HG03378 (cell line): ENCODE measurements around the gene SLC35E4.

Experiments
- ATAC-seq: cut with Tn5 transposase; IDR thresholded peaks from one replicate; pipeline ENCODE4 v1.9.1; 2021; ENCODE audit warnings: mild to moderate bottlenecking, moderate library complexity; ENCODE audit not compliant: unreplicated experiment

SLC35E4 gene, protein sequence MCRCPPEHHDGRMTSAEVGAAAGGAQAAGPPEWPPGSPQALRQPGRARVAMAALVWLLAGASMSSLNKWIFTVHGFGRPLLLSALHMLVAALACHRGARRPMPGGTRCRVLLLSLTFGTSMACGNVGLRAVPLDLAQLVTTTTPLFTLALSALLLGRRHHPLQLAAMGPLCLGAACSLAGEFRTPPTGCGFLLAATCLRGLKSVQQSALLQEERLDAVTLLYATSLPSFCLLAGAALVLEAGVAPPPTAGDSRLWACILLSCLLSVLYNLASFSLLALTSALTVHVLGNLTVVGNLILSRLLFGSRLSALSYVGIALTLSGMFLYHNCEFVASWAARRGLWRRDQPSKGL

GRCh38 chr22:30635273-30636225, at the start of gene SLC35E4:
SLC35E4 (plus strand) TSS chr22:30635781; CDS start chr22:30636451, 670 bp downstream.
- peak; percentile 27 for ATAC-seq

DNA sequence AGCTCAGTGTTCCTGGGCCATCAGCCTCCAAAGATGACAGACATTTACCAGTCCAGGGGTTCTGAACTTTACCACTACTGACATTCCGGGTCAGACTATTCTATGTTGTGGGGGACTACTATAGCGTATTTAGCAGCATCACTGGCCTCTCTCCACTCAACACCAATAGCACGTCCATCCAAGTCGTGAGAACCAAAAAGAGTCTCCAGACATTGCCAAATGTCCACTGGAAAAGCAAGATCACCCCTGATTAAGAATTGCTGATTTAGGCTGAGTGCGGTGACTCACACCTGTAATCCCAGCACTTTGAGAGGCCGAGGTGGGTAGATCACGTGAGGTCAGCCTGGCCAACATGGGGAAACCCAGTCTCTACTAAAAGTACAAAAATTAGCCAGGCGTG, 49.2 kb upstream of the SLC35E4 start:
- ATAC-seq: no peak

GRCh38 chr22:30591191-30591587, 44.4 kb upstream of the SLC35E4 start:
- ATAC-seq: no peak

DNA sequence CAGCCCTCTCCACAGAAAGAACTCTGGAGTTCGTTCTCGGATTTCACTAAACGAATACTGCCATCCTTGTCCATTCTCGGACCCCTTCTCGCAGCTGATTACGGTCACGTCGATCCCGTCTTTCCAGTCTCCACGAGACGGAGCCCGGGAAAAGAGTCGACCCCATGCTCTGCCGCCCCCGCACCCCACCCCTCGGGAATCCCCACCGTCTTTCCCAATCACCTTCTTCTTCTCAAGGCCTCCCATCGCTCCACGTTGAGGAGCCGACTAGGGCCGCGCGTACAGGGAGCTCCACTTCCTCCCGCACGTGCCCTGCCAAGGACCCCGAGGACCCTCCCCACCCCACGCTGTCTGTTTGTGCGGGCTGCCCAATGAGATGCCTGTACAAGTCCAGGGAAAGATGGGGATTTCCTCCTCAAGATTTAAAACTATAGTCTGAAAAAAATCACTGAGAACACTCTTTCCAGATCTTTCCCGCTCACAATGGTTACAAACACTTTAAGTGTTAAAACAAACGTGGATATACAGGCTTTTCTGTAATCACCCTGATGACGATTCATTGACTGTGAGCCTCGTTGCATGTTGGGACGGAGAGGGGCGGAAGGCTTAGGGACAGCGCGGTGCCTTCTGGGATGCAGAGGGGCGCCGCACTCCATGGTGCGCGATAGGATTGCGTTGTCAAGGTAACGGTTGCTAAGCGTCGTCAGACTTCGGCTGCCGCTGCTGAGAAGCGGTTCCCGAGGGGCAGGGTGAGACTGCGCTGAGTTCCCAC, 43.8 kb upstream of the SLC35E4 start, which contains the start of gene PES1:
Gene PES1 (minus strand): TSS at position 323 of the 772 bp plus-strand sequence. CDS start 77 bp downstream, at position 246.
- peak; percentile 87 for ATAC-seq

- peak; percentile 1 for ATAC-seq
These were observed 43.2 kb upstream of the SLC35E4 start for GRCh38 chr22:30592360-30592713.

GRCh38 chr22:30596199-30596598, 39.4 kb upstream of the SLC35E4 start:
- ATAC-seq: no peak

GRCh38 chr22:30596886-30597285, 38.7 kb upstream of the SLC35E4 start:
- no peak for ATAC-seq

DNA sequence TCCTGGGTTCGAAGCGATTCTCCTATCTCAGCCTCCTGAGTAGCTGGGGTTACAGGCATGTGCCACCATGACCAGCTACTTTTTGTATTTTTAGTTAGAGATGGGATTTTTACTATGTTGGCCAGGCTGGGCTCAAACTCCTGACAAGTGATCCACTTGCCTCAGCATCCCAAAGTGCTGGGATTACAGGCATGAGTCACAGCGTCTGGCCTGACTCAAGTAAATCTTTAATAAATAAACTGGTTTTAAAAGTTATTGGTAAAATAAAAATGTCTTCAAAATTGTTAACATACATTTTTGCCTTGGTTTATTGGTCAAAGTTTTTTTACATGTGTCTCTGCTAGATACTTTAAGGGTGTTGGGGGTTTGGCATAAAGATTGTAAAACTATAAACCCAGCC, 36.6 kb upstream of the SLC35E4 start:
- no peak for ATAC-seq

DNA sequence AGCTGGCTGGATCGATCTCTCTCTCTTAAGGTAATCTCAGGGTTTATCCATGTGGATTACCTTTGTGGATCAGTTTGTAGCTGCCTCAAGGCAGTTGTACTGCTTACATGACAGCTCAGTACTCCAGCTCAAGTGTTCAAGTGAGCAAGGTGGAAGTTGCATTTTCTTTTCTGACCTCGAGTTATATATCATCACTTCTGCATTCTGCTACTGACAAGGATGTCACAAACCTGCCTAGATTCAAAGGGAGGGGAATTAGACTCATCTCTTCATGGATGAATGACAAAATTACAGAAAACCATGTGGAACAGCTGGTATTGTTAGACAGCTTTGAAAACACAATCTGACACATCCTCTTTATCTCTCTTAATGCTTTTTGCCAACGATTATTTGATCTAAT, 34.7 kb upstream of the SLC35E4 start:
- ATAC-seq: no peak

- no peak for ATAC-seq
These were observed 34.1 kb upstream of the SLC35E4 start for GRCh38 chr22:30601464-30601863.

- ATAC-seq: no peak
These were observed 33.5 kb upstream of the SLC35E4 start for GRCh38 chr22:30602049-30602448.

- no peak for ATAC-seq
These were observed 31.8 kb upstream of the SLC35E4 start for GRCh38 chr22:30603801-30604200.

- ATAC-seq: no peak
These were observed 30.9 kb upstream of the SLC35E4 start for GRCh38 chr22:30604723-30605122.

DNA sequence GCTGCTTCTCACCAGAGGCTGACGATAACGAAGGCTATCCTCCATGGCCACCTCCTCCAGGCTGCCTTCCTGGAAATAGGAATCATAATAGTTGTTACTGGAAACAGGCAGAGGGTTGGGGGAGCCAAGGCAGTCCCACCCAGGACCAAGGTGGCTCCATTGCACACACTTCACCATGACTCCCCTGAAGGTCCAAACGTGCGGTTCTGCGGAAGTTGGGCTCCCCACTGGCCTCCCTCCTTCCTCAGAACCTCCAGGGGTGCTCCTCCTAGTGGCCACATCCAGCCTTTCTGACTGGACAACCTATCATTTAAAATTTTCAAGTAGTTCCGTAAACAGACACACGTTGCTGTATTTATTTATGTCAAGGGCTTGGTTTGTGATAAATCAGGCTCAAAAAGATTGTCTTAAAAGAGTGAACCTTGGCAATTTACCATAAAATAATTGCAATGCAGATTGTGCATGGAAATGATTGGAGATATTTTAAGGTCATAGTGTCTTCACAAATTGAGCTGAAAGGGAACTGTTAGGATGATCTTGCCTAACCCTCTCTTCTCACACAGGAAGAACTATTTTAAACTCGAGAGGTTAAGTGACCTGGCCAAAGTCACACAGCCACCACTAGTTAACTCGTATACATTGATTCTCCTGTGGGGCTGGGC, 30.0 kb upstream of the SLC35E4 start:
- no peak for ATAC-seq

GRCh38 chr22:30606455-30607299, 28.9 kb upstream of the SLC35E4 start, which contains the start of gene TCN2:
TCN2 (plus strand) TSS chr22:30607174; CDS start chr22:30607332, 158 bp downstream.
- ATAC-seq: peak; percentile 40

DNA sequence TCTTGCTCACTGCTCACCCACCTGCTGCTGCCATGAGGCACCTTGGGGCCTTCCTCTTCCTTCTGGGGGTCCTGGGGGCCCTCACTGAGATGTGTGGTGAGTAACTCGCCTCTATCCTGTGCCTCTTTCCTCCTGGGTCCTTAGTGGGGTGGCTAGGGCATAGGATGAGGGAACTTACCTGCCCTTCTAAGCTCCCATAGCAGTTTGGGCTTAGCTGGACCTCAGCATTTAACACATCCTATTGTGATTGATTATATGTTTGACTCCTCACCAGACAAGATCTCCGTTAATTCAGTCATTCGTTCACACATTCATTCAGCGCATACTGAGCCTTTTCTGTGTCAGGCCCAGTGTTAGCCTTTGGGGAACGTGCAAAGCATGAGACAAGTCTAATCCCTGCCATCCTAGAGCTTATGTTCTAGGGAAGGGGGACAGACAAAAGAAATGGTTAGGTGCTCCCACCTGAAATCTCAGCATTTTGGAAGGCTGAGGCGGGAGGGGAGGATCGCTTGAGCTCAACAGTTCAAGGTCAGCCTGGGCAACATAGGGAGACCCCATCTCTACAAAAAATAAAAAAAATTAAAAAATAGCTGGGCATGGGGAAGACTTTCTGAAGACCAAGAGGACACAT, 28.2 kb upstream of the SLC35E4 start:
- no peak for ATAC-seq

- no peak for ATAC-seq
These were observed 27.6 kb upstream of the SLC35E4 start for GRCh38 chr22:30607939-30608338.

- ATAC-seq: peak; percentile 43
These were observed 26.1 kb upstream of the SLC35E4 start for GRCh38 chr22:30609260-30610185.
